Spleen (tissue), 7 donors: ENCODE measurements around the gene EDNRA.

ENCODE experiments used
- POLR2A ChIP-seq, 3 donors: fragments of 450-650 bp; IDR thresholded peaks; one replicate each; pipeline ENCODE4 v1.5.1; 2017; ENCODE audit warnings: antibody characterized with exemption in 3 of 3, mild to moderate bottlenecking in 1 of 3
- POLR2AphosphoS5 ChIP-seq, 3 donors: sonication (generic); formaldehyde crosslinking; IDR thresholded peaks; one replicate each; pipeline ENCODE4 v1.5.1; 2017; ENCODE audit warnings: antibody characterized with exemption in 3 of 3
- TF ChIP-seq, protein P1 (sequence below), 11 experiments: fragments of 200-600 bp in 7 of 11; fragments of 450-650 bp in 4 of 11; sonication (generic) in 4 of 11; IDR thresholded peaks in 8 of 11; conservative IDR thresholded peaks in 3 of 11; 1 replicate in 7 of 11; 2 replicates in 4 of 11; pipeline versions ENCODE4 v1.4.0 to v1.8.0; 2016 to 2021; ENCODE audit warnings: antibody characterized with exemption in 11 of 11, inconsistent platforms in 4 of 11, mild to moderate bottlenecking in 1 of 11
- donor health status: DM: no; HTN: no; CAD: no; lungs with moderate emphysema.
- donor health status: DM: no; HTN: no; CAD: no.
- donor health status: DM: no; HTN: no; CAD: no.

DNA sequence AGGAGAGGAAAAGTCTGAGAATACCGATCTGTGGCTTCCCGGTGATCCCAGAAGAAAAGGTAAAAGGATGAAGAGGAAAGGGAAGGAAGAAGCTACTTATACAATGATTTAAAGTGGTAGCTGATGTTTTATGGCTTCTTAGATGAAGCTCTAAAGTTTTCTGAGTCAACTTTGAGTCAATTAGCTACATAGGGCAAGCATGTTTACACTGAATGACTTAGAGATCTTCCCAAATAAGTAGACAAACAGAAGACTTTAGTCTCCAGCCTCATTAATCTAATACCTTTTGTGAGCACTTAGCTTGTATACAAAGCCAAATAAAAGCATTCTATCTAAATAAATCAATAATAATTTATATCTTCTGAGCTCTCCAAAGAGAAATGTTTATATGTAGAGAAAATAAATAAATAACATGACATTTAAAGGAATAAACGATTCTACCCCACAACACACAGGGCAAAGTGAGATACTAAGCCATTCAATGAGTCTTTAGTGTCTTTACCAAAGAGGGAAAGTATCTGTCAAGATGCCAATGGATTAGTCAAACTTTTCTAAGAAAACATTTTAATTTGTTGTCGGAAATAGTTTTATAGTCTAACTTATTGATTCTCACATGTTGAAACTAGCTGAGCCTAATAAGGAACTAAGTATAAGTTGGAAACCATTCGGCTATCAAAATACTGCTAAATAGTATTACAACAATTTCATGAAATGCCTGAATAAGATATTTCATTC, 90.3 kb downstream of the EDNRA start:
- TF ChIP-seq, protein P1, sequence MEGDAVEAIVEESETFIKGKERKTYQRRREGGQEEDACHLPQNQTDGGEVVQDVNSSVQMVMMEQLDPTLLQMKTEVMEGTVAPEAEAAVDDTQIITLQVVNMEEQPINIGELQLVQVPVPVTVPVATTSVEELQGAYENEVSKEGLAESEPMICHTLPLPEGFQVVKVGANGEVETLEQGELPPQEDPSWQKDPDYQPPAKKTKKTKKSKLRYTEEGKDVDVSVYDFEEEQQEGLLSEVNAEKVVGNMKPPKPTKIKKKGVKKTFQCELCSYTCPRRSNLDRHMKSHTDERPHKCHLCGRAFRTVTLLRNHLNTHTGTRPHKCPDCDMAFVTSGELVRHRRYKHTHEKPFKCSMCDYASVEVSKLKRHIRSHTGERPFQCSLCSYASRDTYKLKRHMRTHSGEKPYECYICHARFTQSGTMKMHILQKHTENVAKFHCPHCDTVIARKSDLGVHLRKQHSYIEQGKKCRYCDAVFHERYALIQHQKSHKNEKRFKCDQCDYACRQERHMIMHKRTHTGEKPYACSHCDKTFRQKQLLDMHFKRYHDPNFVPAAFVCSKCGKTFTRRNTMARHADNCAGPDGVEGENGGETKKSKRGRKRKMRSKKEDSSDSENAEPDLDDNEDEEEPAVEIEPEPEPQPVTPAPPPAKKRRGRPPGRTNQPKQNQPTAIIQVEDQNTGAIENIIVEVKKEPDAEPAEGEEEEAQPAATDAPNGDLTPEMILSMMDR (IDR thresholded peaks at IDR 0.05 in 8 of 11, conservative IDR thresholded peaks at IDR 0.05 in 3 of 11), result no peak
- TF ChIP-seq POLR2AphosphoS5 (IDR thresholded peaks at IDR 0.05), result no peak
- TF ChIP-seq POLR2A (IDR thresholded peaks at IDR 0.05), result no peak
